GM18868 (cell line): ENCODE measurements around the gene OSCP1.
"Not testable (repeated sequence)": the region's sequence is repeated elsewhere in the genome, so short reads cannot be mapped to it uniquely, and the experiment has no call there.

ENCODE experiments used
- ATAC-seq: cut with Tn5 transposase; IDR thresholded peaks from one replicate; pipeline ENCODE4 v1.9.1; 2021; ENCODE audit warnings: mild to moderate bottlenecking, moderate library complexity; ENCODE audit not compliant: unreplicated experiment

OSCP1 gene

GRCh38 chr1:36450270-36450918 is at the start of gene OSCP1:
OSCP1 (minus strand) TSS chr1:36450451; CDS start chr1:36450369, 82 bp downstream.
- peak; percentile 97 for ATAC-seq

GRCh38 chr1:36497207-36497606 is 47.0 kb upstream of the OSCP1 start:
- no peak for ATAC-seq

- ATAC-seq: no peak
These were observed 44.7 kb upstream of the OSCP1 start for GRCh38 chr1:36494971-36495370.

- no peak for ATAC-seq
These were observed 43.3 kb upstream of the OSCP1 start for GRCh38 chr1:36493524-36493923.

- ATAC-seq: no peak
These were observed 42.2 kb upstream of the OSCP1 start for GRCh38 chr1:36492491-36492890.

DNA sequence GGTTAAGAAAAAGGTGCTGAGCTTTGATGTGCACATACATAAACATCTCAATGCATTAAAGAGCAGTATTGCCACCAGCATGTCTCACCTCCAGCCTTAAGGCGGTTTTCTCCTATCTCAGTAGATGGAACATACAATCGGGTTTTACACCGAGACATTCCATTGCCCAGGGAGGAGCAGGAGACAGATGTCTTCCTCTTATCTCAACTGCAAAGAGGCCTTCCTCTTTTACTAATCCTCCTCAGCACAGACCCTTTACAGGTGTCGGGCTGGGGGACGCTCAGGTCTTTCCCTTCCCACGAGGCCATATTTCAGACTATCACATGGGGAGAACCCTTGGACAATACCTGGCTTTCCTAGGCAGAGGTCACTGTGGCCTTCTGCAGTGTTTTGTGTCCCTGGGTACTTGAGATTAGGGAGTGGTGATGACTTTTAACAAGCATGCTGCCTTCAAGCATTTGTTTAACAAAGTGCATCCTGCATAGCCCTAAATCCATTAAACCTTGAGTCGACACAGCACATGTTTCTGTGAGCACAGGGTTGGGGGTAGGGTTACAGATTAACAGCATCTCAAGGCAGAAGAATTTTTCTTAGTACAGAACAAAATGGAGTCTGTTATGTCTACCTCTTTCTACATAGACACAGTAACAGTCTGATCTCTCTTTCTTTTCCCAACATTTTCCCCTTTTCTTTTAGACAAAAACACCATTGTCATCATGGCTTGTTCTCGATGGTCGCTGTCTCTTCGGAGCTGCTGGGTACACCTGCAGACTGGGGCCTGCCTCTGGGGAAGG is 39.2 kb upstream of the OSCP1 start:
- not testable (repeated sequence) for ATAC-seq

- no peak for ATAC-seq
These were observed 37.7 kb upstream of the OSCP1 start for GRCh38 chr1:36487906-36488305.

DNA sequence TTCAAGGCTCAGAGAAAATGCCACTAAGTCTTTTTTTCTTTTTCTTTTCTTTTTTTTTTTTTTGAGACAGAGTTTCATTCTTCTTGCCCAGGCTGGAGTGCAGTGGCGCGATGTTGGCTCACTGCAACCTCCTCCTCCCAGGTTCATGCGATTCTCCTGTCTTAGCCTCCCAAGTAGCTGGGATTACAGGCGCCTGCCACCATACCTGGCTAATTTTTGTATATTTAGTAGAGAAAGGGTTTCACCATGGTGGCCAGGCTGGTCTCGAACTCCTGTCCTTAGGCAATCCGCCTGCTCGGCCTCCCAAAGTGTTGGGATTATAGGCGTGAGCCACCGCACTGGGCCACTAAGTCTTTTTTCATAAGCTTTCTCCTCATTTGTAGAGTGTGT is 37.1 kb upstream of the OSCP1 start:
- ATAC-seq: not testable (repeated sequence)

DNA sequence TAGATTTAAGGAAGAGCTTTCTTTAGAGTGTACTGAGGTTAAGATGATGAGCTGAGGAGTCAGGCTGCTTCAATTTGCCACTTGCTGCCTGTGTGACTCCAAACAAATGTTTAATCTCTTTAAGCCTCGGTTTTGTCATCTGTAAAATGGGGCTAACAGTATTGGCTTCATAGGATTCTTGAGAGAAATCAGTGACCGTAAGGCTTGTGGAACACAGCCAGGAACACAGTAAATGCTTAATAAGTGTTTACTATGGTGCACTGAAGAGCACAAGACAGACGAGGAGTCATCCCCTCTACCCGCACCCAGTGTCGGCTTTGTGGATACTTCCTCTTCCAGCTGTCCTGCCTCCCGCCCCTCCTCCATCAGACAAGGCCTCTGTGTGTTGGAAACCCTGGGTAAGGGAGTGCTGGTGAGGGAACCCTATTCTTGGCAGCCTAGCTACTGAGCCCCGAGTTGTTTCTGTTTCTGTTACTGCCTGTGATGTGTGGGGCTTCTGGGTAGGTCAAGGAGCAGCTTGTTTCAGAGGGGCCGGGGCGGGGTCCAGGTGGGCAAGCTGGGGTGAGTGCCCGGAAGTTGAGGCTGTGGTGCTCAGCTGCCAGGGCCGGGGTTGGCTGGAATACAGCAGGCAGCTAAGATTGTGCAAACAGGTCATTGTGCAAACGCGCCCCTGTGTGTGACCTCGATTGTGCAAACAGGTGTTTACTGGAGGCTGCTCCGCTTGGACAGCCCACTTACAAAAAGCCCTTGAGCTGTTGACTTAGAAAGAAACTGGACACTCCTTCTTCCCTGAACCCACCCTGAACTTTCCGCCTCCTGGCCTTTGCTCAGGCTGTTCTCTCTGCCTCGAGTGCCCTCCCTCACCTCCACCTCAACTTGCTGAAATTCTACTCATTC is 36.4 kb upstream of the OSCP1 start:
- no peak for ATAC-seq

DNA sequence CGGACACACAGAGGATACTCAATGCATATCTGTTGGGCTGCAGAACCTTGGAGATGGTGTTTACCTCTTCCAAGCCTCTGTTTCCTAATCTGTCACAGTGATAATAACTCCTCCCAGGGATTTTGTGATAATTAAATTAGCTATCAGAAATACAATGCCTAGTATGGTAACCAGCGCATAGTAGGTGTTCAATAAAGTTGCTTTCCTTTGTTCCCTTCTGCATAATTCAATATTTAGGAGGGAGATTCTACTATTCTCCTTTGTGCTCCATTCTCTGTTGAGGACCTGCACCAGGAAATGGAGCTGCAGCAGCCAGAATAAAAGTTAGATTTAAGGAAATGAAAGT is 35.8 kb upstream of the OSCP1 start:
- ATAC-seq: no peak

DNA sequence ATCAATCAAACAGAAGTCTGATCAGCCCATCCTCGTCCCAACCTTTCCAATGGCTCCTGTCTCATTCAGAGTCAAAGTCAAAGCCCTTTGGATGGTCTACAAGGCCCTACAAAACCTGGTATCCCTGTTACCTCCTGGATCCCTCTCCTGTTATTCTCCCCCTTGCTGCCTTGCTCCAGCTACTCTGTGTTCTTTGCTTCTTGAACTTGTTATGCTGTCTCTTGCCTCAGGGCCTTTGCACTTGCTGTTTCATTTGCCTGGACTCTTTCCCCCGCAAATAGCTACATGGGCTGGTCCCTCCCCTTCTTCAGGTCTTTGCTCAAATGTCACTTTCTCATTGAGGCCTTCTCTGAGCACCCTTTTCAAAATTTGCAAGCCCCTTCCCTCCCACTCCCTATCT is 33.8 kb upstream of the OSCP1 start:
- no peak for ATAC-seq

DNA sequence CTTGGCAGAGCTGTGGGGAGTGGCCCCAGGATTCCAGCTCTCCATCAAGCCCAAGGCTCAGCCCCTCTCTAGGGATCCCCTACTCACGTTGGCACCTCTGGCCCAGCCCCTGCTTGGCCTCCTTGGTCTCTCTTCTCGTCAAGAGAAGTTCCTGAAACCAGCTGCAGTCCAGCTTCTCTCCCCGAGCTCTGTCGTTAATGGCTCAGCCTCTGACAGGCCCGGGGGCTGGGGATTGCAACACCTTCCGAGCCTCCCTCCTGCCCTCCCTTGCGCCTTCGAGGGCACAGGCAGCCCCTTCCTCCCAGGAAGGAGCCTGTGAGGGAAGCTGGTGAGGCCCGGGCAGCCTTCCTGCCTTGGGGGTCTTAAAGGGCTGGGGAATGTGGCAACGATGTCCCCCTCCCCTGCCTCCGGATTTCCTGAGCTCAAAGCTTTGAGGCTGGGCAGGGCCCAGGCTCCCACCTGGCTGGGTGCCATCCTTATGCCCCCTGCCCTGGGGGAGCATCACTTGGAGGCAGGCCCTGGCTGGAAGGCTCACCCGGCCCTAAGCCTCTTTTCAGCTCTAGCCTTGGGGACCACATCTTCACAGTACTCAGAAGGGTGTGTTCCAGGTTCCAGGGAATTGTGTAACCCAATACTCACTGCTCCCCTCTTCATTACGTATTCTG is 32.6 kb upstream of the OSCP1 start, which contains the start of gene CSF3R:
CSF3R (minus strand) TSS at position 190 of the 665 bp plus-strand sequence. CDS start 3,417 bp downstream, outside the sequence.
- no peak for ATAC-seq

GRCh38 chr1:36481771-36482723 is 31.8 kb upstream of the OSCP1 start:
- no peak for ATAC-seq

DNA sequence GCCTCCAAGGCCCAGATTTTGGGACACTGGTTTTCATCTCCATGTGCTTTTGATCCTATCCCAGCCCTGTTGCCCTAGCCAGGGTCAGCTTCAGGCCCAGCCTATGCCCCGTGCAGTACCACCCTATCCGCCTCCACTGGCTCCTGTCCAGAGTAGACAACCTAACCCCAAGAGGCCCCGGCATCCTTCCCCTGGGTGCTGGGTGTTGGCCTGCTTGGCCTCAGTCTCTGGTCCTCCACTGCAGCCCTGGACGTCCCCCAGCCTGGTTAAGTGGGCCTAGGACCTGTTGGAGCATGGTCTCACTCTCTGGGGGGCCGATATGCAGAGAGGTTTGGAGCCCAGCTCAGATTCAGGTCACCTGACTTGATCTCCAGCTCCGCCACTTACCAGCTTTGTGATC is 30.8 kb upstream of the OSCP1 start:
- no peak for ATAC-seq

GRCh38 chr1:36480161-36480560 is 29.9 kb upstream of the OSCP1 start:
- ATAC-seq: no peak

DNA sequence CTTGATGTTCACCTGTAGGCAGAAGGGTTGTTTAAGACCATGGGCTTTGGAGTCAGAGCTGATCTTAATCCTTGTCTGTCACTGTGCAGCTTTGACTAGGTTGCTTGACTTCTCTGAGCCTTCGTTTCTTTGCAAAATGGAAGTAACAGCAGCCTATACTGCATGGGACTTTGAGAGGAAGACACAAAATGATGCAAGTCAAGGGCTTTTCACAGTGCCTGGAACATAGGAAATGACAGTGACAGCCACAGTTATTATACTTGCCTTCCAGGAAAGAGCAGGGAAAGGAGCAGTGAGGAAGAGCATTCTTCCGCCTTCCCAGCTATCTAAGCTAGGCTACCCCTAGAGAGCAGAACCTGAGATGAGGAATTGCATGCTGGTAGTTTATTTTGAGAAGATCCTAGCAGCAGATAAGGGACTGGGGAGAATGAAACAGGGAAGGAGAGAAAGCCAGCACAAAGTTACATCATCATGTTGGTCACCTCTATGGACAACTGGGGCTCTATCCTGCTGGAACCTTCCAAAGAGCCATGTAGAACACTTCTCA is 29.3 kb upstream of the OSCP1 start:
- no peak for ATAC-seq

- ATAC-seq: not testable (repeated sequence)
These were observed 27.4 kb upstream of the OSCP1 start for GRCh38 chr1:36477615-36478014.

GRCh38 chr1:36476945-36477344 is 26.7 kb upstream of the OSCP1 start:
- ATAC-seq: no peak

GRCh38 chr1:36475910-36476604 is 25.8 kb upstream of the OSCP1 start:
- ATAC-seq: no peak
